ENCODE results near the gene FN3KRP.

- no peak for TF ChIP-seq CTCF (IDR thresholded peaks at IDR 0.05)
- no peak for TF ChIP-seq EP300 (IDR thresholded peaks at IDR 0.05)
These were observed 21.9 kb upstream of the FN3KRP start for GRCh38 chr17:82694647-82695046.

Measured in ovary (tissue), 3 donors.